ENCODE measurements around the gene NEDD8. TPM values are rescaled to one million over a fixed set of nuclear protein-coding genes. Genes with fewer than 3 reads are reported as not detected.

NEDD8 gene
- total RNA-seq, 4 donors from 2014 or later: 42.2 to 113 (median 69.9) TPM

DNA sequence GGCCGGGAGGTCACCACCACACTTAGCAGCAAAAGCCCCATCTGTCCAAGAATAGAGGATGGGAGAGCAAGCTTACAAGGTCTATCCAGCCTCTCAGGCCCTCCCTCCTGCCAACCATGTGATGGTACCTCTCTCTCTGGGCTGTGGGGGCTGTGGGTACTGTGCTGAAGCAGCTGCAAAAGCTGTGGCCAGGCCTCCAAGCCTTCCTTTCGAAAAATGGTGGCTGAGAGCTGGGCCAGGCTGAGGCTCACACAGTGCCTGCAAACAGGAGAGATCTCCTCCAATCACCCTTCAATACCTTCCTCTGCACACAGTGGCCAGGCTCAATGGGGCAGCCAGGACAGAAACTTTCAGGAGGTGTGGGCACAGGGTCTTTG is 44.6 kb downstream of the NEDD8 start:
- no peak for DNase-seq
- in situ Hi-C loops (cut with MboI; ENCODE audit: low pct_ligation_motif_present in 1 of 4, low pct_unique_long_range_greater_than_20kb in 1 of 4, low sequenced_read_pairs in 3 of 4) (no loop called here), intact Hi-C loops (cut with DNase I; ENCODE audit: low total_unique reads) (no loop called here)
- TF ChIP-seq, protein P1, sequence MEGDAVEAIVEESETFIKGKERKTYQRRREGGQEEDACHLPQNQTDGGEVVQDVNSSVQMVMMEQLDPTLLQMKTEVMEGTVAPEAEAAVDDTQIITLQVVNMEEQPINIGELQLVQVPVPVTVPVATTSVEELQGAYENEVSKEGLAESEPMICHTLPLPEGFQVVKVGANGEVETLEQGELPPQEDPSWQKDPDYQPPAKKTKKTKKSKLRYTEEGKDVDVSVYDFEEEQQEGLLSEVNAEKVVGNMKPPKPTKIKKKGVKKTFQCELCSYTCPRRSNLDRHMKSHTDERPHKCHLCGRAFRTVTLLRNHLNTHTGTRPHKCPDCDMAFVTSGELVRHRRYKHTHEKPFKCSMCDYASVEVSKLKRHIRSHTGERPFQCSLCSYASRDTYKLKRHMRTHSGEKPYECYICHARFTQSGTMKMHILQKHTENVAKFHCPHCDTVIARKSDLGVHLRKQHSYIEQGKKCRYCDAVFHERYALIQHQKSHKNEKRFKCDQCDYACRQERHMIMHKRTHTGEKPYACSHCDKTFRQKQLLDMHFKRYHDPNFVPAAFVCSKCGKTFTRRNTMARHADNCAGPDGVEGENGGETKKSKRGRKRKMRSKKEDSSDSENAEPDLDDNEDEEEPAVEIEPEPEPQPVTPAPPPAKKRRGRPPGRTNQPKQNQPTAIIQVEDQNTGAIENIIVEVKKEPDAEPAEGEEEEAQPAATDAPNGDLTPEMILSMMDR (IDR thresholded peaks at IDR 0.05): no peak
- TF ChIP-seq EP300 (IDR thresholded peaks at IDR 0.05; ENCODE audit: low read depth) (no peak), POLR2A (IDR thresholded peaks at IDR 0.05) (no peak), POLR2AphosphoS5 (IDR thresholded peaks at IDR 0.05) (no peak)
- H3K27ac ChIP-seq: peak overlapping the region in 1 of 4 donors; percentile 74
- H3K4me3 ChIP-seq: no peak overlapping the region
- H3K36me3 ChIP-seq: peaks cover 0 to 15% (median 0%) of the 10 kb centered on the region in 4 donors
- H3K9me3 ChIP-seq: no peaks in the 10 kb centered on the region
- no peaks in the 10 kb centered on the region for H3K27me3 ChIP-seq
- 70% methylated on average over 2 of the region's 2 CpGs; no CpG with 5 or more reads in 1 of the 2 donors for WGBS, 2 donors (ENCODE audit: low coverage in 1 of 2)
- H3K4me1 ChIP-seq: peaks cover 12 to 20% (median 12%) of the 10 kb centered on the region in 4 donors

GRCh38 chr14:24186831-24187538 is 45.2 kb downstream of the NEDD8 start:
- H3K4me3 ChIP-seq: no peak overlapping the region
- H3K27ac ChIP-seq: no peak overlapping the region
- no peak for TF ChIP-seq EP300 (IDR thresholded peaks at IDR 0.05; ENCODE audit: low read depth)
- no peak for TF ChIP-seq POLR2A (IDR thresholded peaks at IDR 0.05)
- TF ChIP-seq POLR2AphosphoS5 (IDR thresholded peaks at IDR 0.05): no peak
- TF ChIP-seq, protein P1 (IDR thresholded peaks at IDR 0.05): no peak
- in situ Hi-C loops (cut with MboI; ENCODE audit: low pct_ligation_motif_present in 1 of 4, low pct_unique_long_range_greater_than_20kb in 1 of 4, low sequenced_read_pairs in 3 of 4) (no loop called here), intact Hi-C loops (cut with DNase I; ENCODE audit: low total_unique reads) (no loop called here)
- H3K4me1 ChIP-seq: peaks cover 12 to 20% (median 12%) of the 10 kb centered on the region in 4 donors
- DNase-seq: no peak
- H3K36me3 ChIP-seq: peaks cover 0 to 15% (median 0%) of the 10 kb centered on the region in 4 donors
- 89% methylated on average over 5 to 10 of the region's 10 CpGs for WGBS, 2 donors (ENCODE audit: low coverage in 1 of 2)
- H3K9me3 ChIP-seq: no peaks in the 10 kb centered on the region
- no peaks in the 10 kb centered on the region for H3K27me3 ChIP-seq

- in situ Hi-C loops (cut with MboI; ENCODE audit: low pct_ligation_motif_present in 1 of 4, low pct_unique_long_range_greater_than_20kb in 1 of 4, low sequenced_read_pairs in 3 of 4) (no loop called here), intact Hi-C loops (cut with DNase I; ENCODE audit: low total_unique reads) (no loop called here)
- DNase-seq: no peak
- Histone ChIP-seq H3K27ac (no peak overlapping the region), H3K4me3 (no peak overlapping the region), H3K36me3 (peaks cover 0 to 15% (median 0%) of the 10 kb centered on the region in 4 donors), H3K27me3 (no peaks in the 10 kb centered on the region), H3K9me3 (no peaks in the 10 kb centered on the region), H3K4me1 (peaks cover 12 to 20% (median 12%) of the 10 kb centered on the region in 4 donors)
- WGBS, 2 donors (ENCODE audit: low coverage in 1 of 2): 80 to 95% methylated on average over 1 to 11 of the region's 11 CpGs
- no peak for TF ChIP-seq POLR2A (IDR thresholded peaks at IDR 0.05)
- TF ChIP-seq, protein P1 (IDR thresholded peaks at IDR 0.05): no peak
- TF ChIP-seq POLR2AphosphoS5 (IDR thresholded peaks at IDR 0.05): no peak
- TF ChIP-seq EP300 (IDR thresholded peaks at IDR 0.05; ENCODE audit: low read depth): no peak
These were observed 46.4 kb downstream of the NEDD8 start for GRCh38 chr14:24185741-24186140.

GRCh38 chr14:24185026-24185425 is 47.1 kb downstream of the NEDD8 start:
- TF ChIP-seq POLR2A (IDR thresholded peaks at IDR 0.05) (no peak), EP300 (IDR thresholded peaks at IDR 0.05; ENCODE audit: low read depth) (no peak)
- TF ChIP-seq, protein P1 (IDR thresholded peaks at IDR 0.05): no peak
- no peak overlapping the region for H3K4me3 ChIP-seq
- H3K27me3 ChIP-seq: no peaks in the 10 kb centered on the region
- DNase-seq: no peak
- no peak overlapping the region for H3K27ac ChIP-seq
- 99% methylated on average over 7 of the region's 7 CpGs; no CpG with 5 or more reads in 1 of the 2 donors for WGBS, 2 donors (ENCODE audit: low coverage in 1 of 2)
- peaks cover 0 to 20% (median 0%) of the 10 kb centered on the region in 4 donors for H3K36me3 ChIP-seq
- in situ Hi-C loops (cut with MboI; ENCODE audit: low pct_ligation_motif_present in 1 of 4, low pct_unique_long_range_greater_than_20kb in 1 of 4, low sequenced_read_pairs in 3 of 4): no loop called here
- H3K9me3 ChIP-seq: no peaks in the 10 kb centered on the region
- intact Hi-C loops (cut with DNase I; ENCODE audit: low total_unique reads): no loop called here
- peaks cover 12 to 20% (median 15%) of the 10 kb centered on the region in 4 donors for H3K4me1 ChIP-seq

All from transverse colon (tissue), 4 donors.